Caco-2 (cell line): ENCODE results near the gene NPHP4. TPM values are rescaled to one million over a fixed set of nuclear protein-coding genes. Genes with fewer than 3 reads are reported as not detected.

Source experiments
- BruUV-seq: library from RNA; stranded (reverse); fragments of 400-500 nt; replicated peaks from 2 replicates; lab custom pipeline; 2021; lab: Mats Ljungman, UMichigan
- CTCF ChIA-PET: fragments of 300-600 bp; sonication (Branson Sonifier 250); formaldehyde crosslinking; loops from one replicate; lab custom pipeline; 2022; ENCODE audit warnings: antibody characterized with exemption; lab: Charles Lee
- POLR2A ChIA-PET: fragments of 300-600 bp; sonication (Branson Sonifier 250); formaldehyde crosslinking; loops from one replicate; lab custom pipeline; 2022; ENCODE audit warnings: antibody characterized with exemption; lab: Charles Lee
- DNase-seq, 2 experiments: peaks; one replicate each; pipeline versions ENCODE4 v3.0.0 to v3.0.0-alpha.2; 2020 to 2022
- H3K27me3 ChIP-seq: replicated peaks from 2 replicates; pipeline ENCODE4 v1.6.0; 2011; ENCODE audit warnings: low read length; ENCODE audit not compliant: control insufficient read depth, insufficient read depth
- H3K36me3 ChIP-seq: 2 replicates; pipeline ENCODE4 v1.5.1; 2011; ENCODE audit warnings: low read length; ENCODE audit not compliant: control insufficient read depth, insufficient read depth
- H3K4me1 ChIP-seq: fragments of 250-450 bp; sonication (Bioruptor Pico); 2 replicates; pipeline ENCODE4 v1.5.1; 2020; ENCODE audit warnings: mild to moderate bottlenecking
- H3K4me3 ChIP-seq: 2 replicates; pipeline ENCODE4 v1.5.1; 2011; ENCODE audit warnings: low read depth, mild to moderate bottlenecking, control low read depth, low read length
- H3K9me3 ChIP-seq: fragments of 250-450 bp; sonication (Bioruptor Pico); 2 replicates; pipeline ENCODE4 v1.5.1; 2020; ENCODE audit warnings: mild to moderate bottlenecking, moderate library complexity
- H3K27ac Mint-ChIP-seq: one replicate; pipeline ENCODE4 v1.8.0; 2022; ENCODE audit warnings: mixed read lengths; ENCODE audit not compliant: unreplicated experiment
- H3K27me3 Mint-ChIP-seq: one replicate; pipeline ENCODE4 v1.8.0; 2022; ENCODE audit warnings: mixed read lengths; ENCODE audit not compliant: insufficient read depth, unreplicated experiment
- H3K36me3 Mint-ChIP-seq: one replicate; pipeline ENCODE4 v1.8.0; 2022; ENCODE audit warnings: mild to moderate bottlenecking, mixed read lengths; ENCODE audit not compliant: insufficient read depth, unreplicated experiment
- H3K4me1 Mint-ChIP-seq: one replicate; pipeline ENCODE4 v1.8.0; 2022; ENCODE audit warnings: low read depth, mixed read lengths; ENCODE audit not compliant: unreplicated experiment
- H3K4me3 Mint-ChIP-seq: one replicate; pipeline ENCODE4 v1.8.0; 2022; ENCODE audit warnings: mild to moderate bottlenecking, moderate library complexity, mixed read lengths; ENCODE audit not compliant: unreplicated experiment
- H3K9me3 Mint-ChIP-seq: one replicate; pipeline ENCODE4 v1.8.0; 2022; ENCODE audit warnings: mixed read lengths; ENCODE audit not compliant: unreplicated experiment
- CTCF ChIP-seq, 2 experiments: fragments of 200-600 bp in 1 of 2; IDR thresholded peaks; 1 replicate in 1 of 2; 2 replicates in 1 of 2; pipeline versions ENCODE4 v1.5.1 to v1.8.0; 2011 to 2022; ENCODE audit warnings: antibody characterized with exemption in 1 of 2, control low read depth in 1 of 2, inconsistent platforms in 1 of 2, low read depth in 1 of 2, low read length in 1 of 2, mild to moderate bottlenecking in 1 of 2, moderate library complexity in 1 of 2; ENCODE audit not compliant: insufficient read depth in 1 of 2, severe bottlenecking in 1 of 2, unreplicated experiment in 1 of 2
- intact Hi-C: fragments of 100-400 bp; cut with micrococcal nuclease; formaldehyde crosslinking; loops from one replicate; pipeline ENCODE4 v1.10.0; 2022; ENCODE audit not compliant: unreplicated experiment
- total RNA-seq: library from RNA; stranded (reverse); gene quantifications from 2 replicates; pipeline ENCODE4 v1.2.3, GENCODE V29; 2022

Gene NPHP4
- total RNA-seq, 1 experiment from 2014 or later: 12.3 TPM

- Histone ChIP-seq H3K4me1 (no peaks in the 10 kb centered on the region), H3K36me3 (no peaks in the 10 kb centered on the region), H3K27me3 (no peaks in the 10 kb centered on the region), H3K9me3 (no peaks in the 10 kb centered on the region), H3K4me3 (no peak overlapping the region)
- no peak for DNase-seq
- Mint-ChIP-seq H3K4me3 (no peak overlapping the region), H3K4me1 (no peaks in the 10 kb centered on the region), H3K27ac (no peak overlapping the region), H3K9me3 (no peaks in the 10 kb centered on the region), H3K27me3 (no peaks in the 10 kb centered on the region), H3K36me3 (no peaks in the 10 kb centered on the region)
- ChIA-PET POLR2A (no interaction called here), CTCF (no interaction called here)
- intact Hi-C loops: no loop called here
- no peak for TF ChIP-seq CTCF (IDR thresholded peaks at IDR 0.05; ENCODE audit: insufficient read depth in 1 of 2, low read depth in 1 of 2, low read length in 1 of 2, severe bottlenecking in 1 of 2, unreplicated experiment in 1 of 2)
- BruUV-seq: no TSS peak
Observed at GRCh38 chr1:5905436-5905835, 86.8 kb downstream of the NPHP4 start.

GRCh38 chr1:5904551-5904950, 87.7 kb downstream of the NPHP4 start:
- no peak for DNase-seq
- CTCF ChIA-PET: no interaction called here
- no peaks in the 10 kb centered on the region for H3K36me3 ChIP-seq

GRCh38 chr1:5903680-5904079, 88.5 kb downstream of the NPHP4 start:
- intact Hi-C loops: no loop called here
- TF ChIP-seq CTCF (IDR thresholded peaks at IDR 0.05; ENCODE audit: insufficient read depth in 1 of 2, low read depth in 1 of 2, low read length in 1 of 2, severe bottlenecking in 1 of 2, unreplicated experiment in 1 of 2): no peak
- ChIA-PET POLR2A (no interaction called here), CTCF (no interaction called here)
- Histone ChIP-seq H3K9me3 (no peaks in the 10 kb centered on the region), H3K4me3 (no peak overlapping the region), H3K4me1 (no peaks in the 10 kb centered on the region), H3K27me3 (no peaks in the 10 kb centered on the region), H3K36me3 (no peaks in the 10 kb centered on the region)
- Mint-ChIP-seq H3K4me3 (no peak overlapping the region), H3K27me3 (no peaks in the 10 kb centered on the region), H3K36me3 (no peaks in the 10 kb centered on the region), H3K27ac (no peak overlapping the region), H3K4me1 (no peaks in the 10 kb centered on the region), H3K9me3 (no peaks in the 10 kb centered on the region)
- no TSS peak for BruUV-seq
- DNase-seq: no peak

More at GRCh38 chr1:5904551-5904950, 87.7 kb downstream of the NPHP4 start:
- Histone ChIP-seq H3K4me3 (no peak overlapping the region), H3K27me3 (no peaks in the 10 kb centered on the region), H3K9me3 (no peaks in the 10 kb centered on the region), H3K4me1 (no peaks in the 10 kb centered on the region)
- no peaks in the 10 kb centered on the region for H3K4me1 Mint-ChIP-seq
- H3K36me3 Mint-ChIP-seq: no peaks in the 10 kb centered on the region
- TF ChIP-seq CTCF (IDR thresholded peaks at IDR 0.05; ENCODE audit: insufficient read depth in 1 of 2, low read depth in 1 of 2, low read length in 1 of 2, severe bottlenecking in 1 of 2, unreplicated experiment in 1 of 2): no peak
- POLR2A ChIA-PET: no interaction called here
- no TSS peak for BruUV-seq
- H3K4me3 Mint-ChIP-seq: no peak overlapping the region
- no peaks in the 10 kb centered on the region for H3K27me3 Mint-ChIP-seq
- no peak overlapping the region for H3K27ac Mint-ChIP-seq
- intact Hi-C loops: no loop called here
- no peaks in the 10 kb centered on the region for H3K9me3 Mint-ChIP-seq
